ENCODE results near the gene SYNCRIP. TPM values are rescaled to one million over a fixed set of nuclear protein-coding genes. Genes with fewer than 3 reads are reported as not detected.

Gene SYNCRIP
- total and polyA plus RNA-seq, 2 of the 13 experiments (the other 11 are each of a cell fraction or from before 2014, with no cell fraction given), result 8.1 to 112 TPM

GRCh38 chr6:85660181-85660611 is 17.5 kb upstream of the SYNCRIP start (continued):
- TF ChIP-seq, protein P1, sequence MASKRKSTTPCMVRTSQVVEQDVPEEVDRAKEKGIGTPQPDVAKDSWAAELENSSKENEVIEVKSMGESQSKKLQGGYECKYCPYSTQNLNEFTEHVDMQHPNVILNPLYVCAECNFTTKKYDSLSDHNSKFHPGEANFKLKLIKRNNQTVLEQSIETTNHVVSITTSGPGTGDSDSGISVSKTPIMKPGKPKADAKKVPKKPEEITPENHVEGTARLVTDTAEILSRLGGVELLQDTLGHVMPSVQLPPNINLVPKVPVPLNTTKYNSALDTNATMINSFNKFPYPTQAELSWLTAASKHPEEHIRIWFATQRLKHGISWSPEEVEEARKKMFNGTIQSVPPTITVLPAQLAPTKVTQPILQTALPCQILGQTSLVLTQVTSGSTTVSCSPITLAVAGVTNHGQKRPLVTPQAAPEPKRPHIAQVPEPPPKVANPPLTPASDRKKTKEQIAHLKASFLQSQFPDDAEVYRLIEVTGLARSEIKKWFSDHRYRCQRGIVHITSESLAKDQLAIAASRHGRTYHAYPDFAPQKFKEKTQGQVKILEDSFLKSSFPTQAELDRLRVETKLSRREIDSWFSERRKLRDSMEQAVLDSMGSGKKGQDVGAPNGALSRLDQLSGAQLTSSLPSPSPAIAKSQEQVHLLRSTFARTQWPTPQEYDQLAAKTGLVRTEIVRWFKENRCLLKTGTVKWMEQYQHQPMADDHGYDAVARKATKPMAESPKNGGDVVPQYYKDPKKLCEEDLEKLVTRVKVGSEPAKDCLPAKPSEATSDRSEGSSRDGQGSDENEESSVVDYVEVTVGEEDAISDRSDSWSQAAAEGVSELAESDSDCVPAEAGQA (IDR thresholded peaks at IDR 0.05; ENCODE audit: low read depth), result no peak
- TF ChIP-seq, protein P1 (CRISPR knock-in tag; IDR thresholded peaks at IDR 0.05; ENCODE audit: borderline replicate concordance), result no peak
- TF ChIP-seq CEBPB (IDR thresholded peaks at IDR 0.05; ENCODE audit: borderline replicate concordance, low read depth, low read length) (no peak), ZHX1 (CRISPR knock-in tag; IDR thresholded peaks at IDR 0.05; ENCODE audit: low read depth) (no peak), ZNF496 (CRISPR knock-in tag; IDR thresholded peaks at IDR 0.05; ENCODE audit: insufficient replicate concordance) (no peak), IKZF5 (CRISPR knock-in tag; IDR thresholded peaks at IDR 0.05) (peak; percentile 31; the same call in 1 of the 2 replicates), ATF7-NPFF (CRISPR knock-in tag; IDR thresholded peaks at IDR 0.05; ENCODE audit: low read depth) (no peak), ZNF234 (CRISPR knock-in tag; conservative IDR thresholded peaks at IDR 0.05) (no peak), ZNF644 (CRISPR knock-in tag; IDR thresholded peaks at IDR 0.05; ENCODE audit: low read depth) (0 out of 2 replicates have a peak, but pooled peaks have one; percentile 40), SUZ12 (IDR thresholded peaks at IDR 0.05; ENCODE audit: low read depth, low read length) (no peak), IRF9 (CRISPR knock-in tag; IDR thresholded peaks at IDR 0.05; ENCODE audit: borderline replicate concordance) (no peak), ZMYM4 (CRISPR knock-in tag; IDR thresholded peaks at IDR 0.05) (0 out of 2 replicates have a peak, but pooled peaks have one; percentile 34), PAWR (CRISPR knock-in tag; IDR thresholded peaks at IDR 0.05; ENCODE audit: borderline replicate concordance) (no peak), FOXJ3 (CRISPR knock-in tag; IDR thresholded peaks at IDR 0.05; ENCODE audit: borderline replicate concordance) (no peak), PHF20 (CRISPR knock-in tag; IDR thresholded peaks at IDR 0.05) (no peak)
- TF ChIP-seq, protein P2, sequence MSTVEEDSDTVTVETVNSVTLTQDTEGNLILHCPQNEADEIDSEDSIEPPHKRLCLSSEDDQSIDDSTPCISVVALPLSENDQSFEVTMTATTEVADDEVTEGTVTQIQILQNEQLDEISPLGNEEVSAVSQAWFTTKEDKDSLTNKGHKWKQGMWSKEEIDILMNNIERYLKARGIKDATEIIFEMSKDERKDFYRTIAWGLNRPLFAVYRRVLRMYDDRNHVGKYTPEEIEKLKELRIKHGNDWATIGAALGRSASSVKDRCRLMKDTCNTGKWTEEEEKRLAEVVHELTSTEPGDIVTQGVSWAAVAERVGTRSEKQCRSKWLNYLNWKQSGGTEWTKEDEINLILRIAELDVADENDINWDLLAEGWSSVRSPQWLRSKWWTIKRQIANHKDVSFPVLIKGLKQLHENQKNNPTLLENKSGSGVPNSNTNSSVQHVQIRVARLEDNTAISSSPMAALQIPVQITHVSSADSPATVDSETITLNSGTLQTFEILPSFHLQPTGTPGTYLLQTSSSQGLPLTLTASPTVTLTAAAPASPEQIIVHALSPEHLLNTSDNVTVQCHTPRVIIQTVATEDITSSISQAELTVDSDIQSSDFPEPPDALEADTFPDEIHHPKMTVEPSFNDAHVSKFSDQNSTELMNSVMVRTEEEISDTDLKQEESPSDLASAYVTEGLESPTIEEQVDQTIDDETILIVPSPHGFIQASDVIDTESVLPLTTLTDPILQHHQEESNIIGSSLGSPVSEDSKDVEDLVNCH (CRISPR knock-in tag; IDR thresholded peaks at IDR 0.05), result no peak

Data from HepG2 (cell line).